IMR-90 (cell line): ENCODE results near the gene RFX3. TPM values are rescaled to one million over a fixed set of nuclear protein-coding genes. Genes with fewer than 3 reads are reported as not detected.

Source experiments
- ATAC-seq: fragments of 200-7000 bp; cut with Tn5 transposase; 2 replicates; pipeline ENCODE4 v1.9.1; 2020; ENCODE audit warnings: low read depth, mild to moderate bottlenecking, moderate library complexity
- BruUV-seq: library from RNA; stranded (reverse); fragments of 400-500 nt; replicated peaks from 2 replicates; lab custom pipeline; 2021; lab: Mats Ljungman, UMichigan
- CTCF ChIA-PET: fragments of 300-600 bp; formaldehyde crosslinking; extraction: SDS; loops from one replicate; lab custom pipeline; 2021; ENCODE audit warnings: antibody characterized with exemption; lab: Yijun Ruan, JAX
- POLR2A ChIA-PET: fragments of 300-600 bp; sonication (Branson Sonifier 250); formaldehyde crosslinking; loops from one replicate; lab custom pipeline; 2022; ENCODE audit warnings: antibody characterized with exemption; ENCODE audit not compliant: unreplicated experiment; lab: Charles Lee
- DNase-seq: peaks from one replicate; pipeline ENCODE4 v3.0.0; 2013
- H2AFZ ChIP-seq: replicated peaks from 2 replicates; pipeline ENCODE3; 2013; ENCODE audit warnings: low read length, mild to moderate bottlenecking; ENCODE audit not compliant: poor library complexity
- H2AK5ac ChIP-seq: 2 replicates; pipeline ENCODE4 v1.6.1; 2013; ENCODE audit warnings: low read depth, low read length, inconsistent platforms
- H2AK9ac ChIP-seq: replicated peaks from 2 replicates; pipeline ENCODE3; 2013; ENCODE audit warnings: mild to moderate bottlenecking, low read depth, low read length, moderate library complexity; ENCODE audit not compliant: poor library complexity
- H2BK120ac ChIP-seq: 2 replicates; pipeline ENCODE4 v1.6.1; 2013; ENCODE audit warnings: low read depth, low read length, inconsistent platforms
- H2BK15ac ChIP-seq: 3 replicates; pipeline ENCODE4 v1.6.1; 2013; ENCODE audit warnings: low read depth, low read length, inconsistent platforms
- H2BK20ac ChIP-seq: 2 replicates; pipeline ENCODE4 v1.6.1; 2013; ENCODE audit warnings: low read depth, mild to moderate bottlenecking, inconsistent platforms, low read length, moderate library complexity
- H2BK5ac ChIP-seq: 2 replicates; pipeline ENCODE4 v1.6.1; 2013; ENCODE audit warnings: mild to moderate bottlenecking, low read depth, low read length, inconsistent platforms; ENCODE audit not compliant: poor library complexity, severe bottlenecking
- H3K14ac ChIP-seq: replicated peaks from 2 replicates; pipeline ENCODE4 v1.6.1; 2013; ENCODE audit warnings: low read depth, low read length, inconsistent platforms
- H3K18ac ChIP-seq: 2 replicates; pipeline ENCODE4 v1.6.1; 2013; ENCODE audit warnings: low read depth, low read length, control low read depth
- H3K23ac ChIP-seq: 2 replicates; pipeline ENCODE4 v1.6.1; 2013; ENCODE audit warnings: low read depth, low read length, inconsistent platforms
- H3K27ac ChIP-seq: 2 replicates; pipeline ENCODE4 v1.5.1; 2013; ENCODE audit warnings: mild to moderate bottlenecking, control low read depth, low read length; ENCODE audit not compliant: insufficient read depth
- H3K27me3 ChIP-seq: 2 replicates; pipeline ENCODE4 v1.6.1; 2013; ENCODE audit warnings: low read length; ENCODE audit not compliant: control insufficient read depth, insufficient read depth
- H3K36me3 ChIP-seq: 2 replicates; pipeline ENCODE4 v1.6.1; 2013; ENCODE audit warnings: low read length, mixed read lengths; ENCODE audit not compliant: control insufficient read depth, insufficient read depth
- H3K4ac ChIP-seq: 2 replicates; pipeline ENCODE4 v1.6.1; 2013; ENCODE audit warnings: low read depth, low read length, inconsistent platforms
- H3K4me1 ChIP-seq: 2 replicates; pipeline ENCODE4 v1.6.1; 2013; ENCODE audit warnings: low read length, mixed read lengths; ENCODE audit not compliant: control insufficient read depth, insufficient read depth
- H3K4me2 ChIP-seq: 2 replicates; pipeline ENCODE4 v1.6.1; 2013; ENCODE audit warnings: low read depth, mild to moderate bottlenecking, control low read depth, low read length, moderate library complexity
- H3K4me3 ChIP-seq: 2 replicates; pipeline ENCODE4 v1.5.1; 2013; ENCODE audit warnings: low read depth, mild to moderate bottlenecking, control low read depth, low read length, moderate library complexity; ENCODE audit not compliant: insufficient read depth
- H3K56ac ChIP-seq: 2 replicates; pipeline ENCODE4 v1.6.1; 2013; ENCODE audit warnings: low read length, inconsistent platforms; ENCODE audit not compliant: insufficient read depth; ENCODE audit errors: extremely low read depth
- H3K79me1 ChIP-seq, 2 experiments: 2 replicates each; pipeline ENCODE4 v1.6.1; 2013; ENCODE audit warnings: low read length in 2 of 2, inconsistent platforms in 1 of 2, low read depth in 1 of 2
- H3K9ac ChIP-seq: 2 replicates; pipeline ENCODE4 v1.6.1; 2013; ENCODE audit warnings: low read depth, low read length, control low read depth
- H3K9me1 ChIP-seq: 2 replicates; pipeline ENCODE4 v1.6.1; 2013; ENCODE audit warnings: low read length, inconsistent platforms; ENCODE audit not compliant: insufficient read depth
- H3K9me3 ChIP-seq: 2 replicates; pipeline ENCODE4 v1.6.1; 2013; ENCODE audit warnings: low read length; ENCODE audit not compliant: control insufficient read depth, insufficient read depth
- H4K20me1 ChIP-seq: 2 replicates; pipeline ENCODE4 v1.6.1; 2013; ENCODE audit warnings: low read length, inconsistent platforms; ENCODE audit not compliant: insufficient read depth
- H4K5ac ChIP-seq: 2 replicates; pipeline ENCODE4 v1.6.1; 2013; ENCODE audit warnings: mild to moderate bottlenecking, low read depth, low read length, control low read depth
- H4K8ac ChIP-seq, 2 experiments: 2 replicates each; pipeline ENCODE4 v1.6.1; 2013; ENCODE audit warnings: low read depth in 2 of 2, low read length in 2 of 2, control low read depth in 1 of 2, inconsistent platforms in 1 of 2
- H4K91ac ChIP-seq: 2 replicates; pipeline ENCODE4 v1.6.1; 2013; ENCODE audit warnings: low read depth, low read length, inconsistent platforms; ENCODE audit not compliant: insufficient read depth
- BHLHE40 ChIP-seq: fragments of 150-350 bp; IDR thresholded peaks from 2 replicates; pipeline ENCODE4 v1.6.1; 2016; ENCODE audit warnings: mild to moderate bottlenecking, low read depth, low read length
- CEBPB ChIP-seq: IDR thresholded peaks from 2 replicates; pipeline ENCODE4 v1.6.1; 2012; ENCODE audit warnings: low read depth, low read length, improper control_type of control experiment
- FOS ChIP-seq: fragments of 150-350 bp; IDR thresholded peaks from 2 replicates; pipeline ENCODE4 v1.6.1; 2016; ENCODE audit warnings: low read depth, low read length
- MXI1 ChIP-seq: IDR thresholded peaks from 2 replicates; pipeline ENCODE4 v1.6.1; 2012; ENCODE audit warnings: low read depth, mild to moderate bottlenecking, low read length, moderate library complexity, borderline replicate concordance
- POLR2A ChIP-seq: IDR thresholded peaks from 2 replicates; pipeline ENCODE4 v1.6.1; 2012; ENCODE audit warnings: mild to moderate bottlenecking, low read depth, low read length
- RAD21 ChIP-seq: IDR thresholded peaks from 2 replicates; pipeline ENCODE4 v1.6.1; 2012; ENCODE audit warnings: low read length, improper control_type of control experiment
- RCOR1 ChIP-seq: IDR thresholded peaks from 2 replicates; pipeline ENCODE4 v1.6.1; 2012; ENCODE audit warnings: mild to moderate bottlenecking, low read length, improper control_type of control experiment; ENCODE audit not compliant: insufficient replicate concordance
- WGBS, 2 experiments: methylation state at CpG; one replicate each; pipeline versions ENCODE4 v1.1.5 to v1.1.7; 2013; ENCODE audit warnings: missing lambda C conversion rate in 2 of 2; ENCODE audit not compliant: insufficient read length in 1 of 2; ENCODE audit errors: extremely low coverage in 2 of 2; 5-methylcytosine and 5-hydroxymethylcytosine counted together
- dilution Hi-C: fragments of 300-500 bp; cut with HindIII; formaldehyde crosslinking; loops from one replicate; pipeline ENCODE4 v1.14.3; 2018; ENCODE audit warnings: low sequenced_read_pairs; ENCODE audit not compliant: unreplicated experiment
- in situ Hi-C: fragments of 300-500 bp; cut with MboI; formaldehyde crosslinking; loops from 3 replicates; pipeline ENCODE4 v1.14.3; 2019; ENCODE audit warnings: low sequenced_read_pairs, inconsistent platforms, mixed read lengths
- intact Hi-C: fragments of 100-400 bp; cut with micrococcal nuclease; formaldehyde crosslinking; loops from 2 replicates; pipeline ENCODE4 v1.10.0; 2022
- polyA plus RNA-seq, 3 experiments: library from polyadenylated mRNA; depleted of rRNA; stranded (reverse); fragments of >200 nt; gene quantifications; 2 replicates each; pipeline ENCODE4 v1.2.3, GENCODE V29; 2012; ENCODE audit warnings: low replicate concordance in 1 of 3
- total RNA-seq: library from RNA; depleted of rRNA; stranded (reverse); fragments of >200 nt; gene quantifications from 2 replicates; pipeline ENCODE4 v1.2.3, GENCODE V29; 2012

RFX3 gene
- total and polyA plus RNA-seq, 2 of the 4 experiments (the other 2 are of a cell fraction) = 1.7 to 2.7 TPM

GRCh38 chr9:3451956-3452355, 73.8 kb downstream of the RFX3 start:
- H3K9me1 ChIP-seq = no peaks in the 10 kb centered on the region; the same call in 1 of the 2 replicates
- H3K79me1 ChIP-seq = no peaks in the 10 kb centered on the region; a peak in 1 of 4 replicates
- H3K36me3 ChIP-seq = no peaks in the 10 kb centered on the region
- H2BK15ac ChIP-seq = no peak overlapping the region
- H3K4ac ChIP-seq = no peak overlapping the region
- no peak overlapping the region for H3K4me3 ChIP-seq
- H4K8ac ChIP-seq = no peak overlapping the region
- H3K27me3 ChIP-seq = no peaks in the 10 kb centered on the region
- H4K5ac ChIP-seq = no peak overlapping the region
- no peak overlapping the region for H2AK9ac ChIP-seq
- ChIA-PET POLR2A (no interaction called here), CTCF (interaction anchor here (0.6 to 1.0 kb wide), 4 partner anchors 15 to 431 kb away, joined by 3 read pairs; no protein-coding TSS in a partner anchor)
- no peak for TF ChIP-seq MXI1
- TF ChIP-seq RCOR1 = no peak
- no peak for TF ChIP-seq FOS
- no peak for TF ChIP-seq POLR2A
- TF ChIP-seq RAD21 = no peak
- no peak for TF ChIP-seq BHLHE40
- TF ChIP-seq CEBPB = no peak
- ATAC-seq (no peak), DNase-seq (no peak)
- H3K4me2 ChIP-seq = no peak overlapping the region
- intact Hi-C loops (no loop called here), dilution Hi-C loops (no loop called here), in situ Hi-C loops (loop anchor here (25.0 kb wide), 1 partner anchor 910 kb away; no protein-coding TSS in a partner anchor)
- H2BK120ac ChIP-seq = no peak overlapping the region
- no peak overlapping the region for H2BK5ac ChIP-seq
- no peak overlapping the region for H4K91ac ChIP-seq
- H3K18ac ChIP-seq = no peak overlapping the region
- H3K9me3 ChIP-seq = no peaks in the 10 kb centered on the region
- no peak overlapping the region for H2AFZ ChIP-seq
- H3K56ac ChIP-seq = no peak overlapping the region
- no CpG with 5 or more reads among the region's 1 CpG for WGBS, 2 experiments
- H2AK5ac ChIP-seq = no peak overlapping the region
- H3K9ac ChIP-seq = no peak overlapping the region
- no peak overlapping the region for H3K14ac ChIP-seq
- BruUV-seq = no TSS peak
- no peak overlapping the region for H3K23ac ChIP-seq
- H3K27ac ChIP-seq = no peak overlapping the region
- H3K4me1 ChIP-seq = no peaks in the 10 kb centered on the region
- H2BK20ac ChIP-seq = no peak overlapping the region
- no peaks in the 10 kb centered on the region for H4K20me1 ChIP-seq
